ENCODE data around the gene SYP.

SYP gene

DNA sequence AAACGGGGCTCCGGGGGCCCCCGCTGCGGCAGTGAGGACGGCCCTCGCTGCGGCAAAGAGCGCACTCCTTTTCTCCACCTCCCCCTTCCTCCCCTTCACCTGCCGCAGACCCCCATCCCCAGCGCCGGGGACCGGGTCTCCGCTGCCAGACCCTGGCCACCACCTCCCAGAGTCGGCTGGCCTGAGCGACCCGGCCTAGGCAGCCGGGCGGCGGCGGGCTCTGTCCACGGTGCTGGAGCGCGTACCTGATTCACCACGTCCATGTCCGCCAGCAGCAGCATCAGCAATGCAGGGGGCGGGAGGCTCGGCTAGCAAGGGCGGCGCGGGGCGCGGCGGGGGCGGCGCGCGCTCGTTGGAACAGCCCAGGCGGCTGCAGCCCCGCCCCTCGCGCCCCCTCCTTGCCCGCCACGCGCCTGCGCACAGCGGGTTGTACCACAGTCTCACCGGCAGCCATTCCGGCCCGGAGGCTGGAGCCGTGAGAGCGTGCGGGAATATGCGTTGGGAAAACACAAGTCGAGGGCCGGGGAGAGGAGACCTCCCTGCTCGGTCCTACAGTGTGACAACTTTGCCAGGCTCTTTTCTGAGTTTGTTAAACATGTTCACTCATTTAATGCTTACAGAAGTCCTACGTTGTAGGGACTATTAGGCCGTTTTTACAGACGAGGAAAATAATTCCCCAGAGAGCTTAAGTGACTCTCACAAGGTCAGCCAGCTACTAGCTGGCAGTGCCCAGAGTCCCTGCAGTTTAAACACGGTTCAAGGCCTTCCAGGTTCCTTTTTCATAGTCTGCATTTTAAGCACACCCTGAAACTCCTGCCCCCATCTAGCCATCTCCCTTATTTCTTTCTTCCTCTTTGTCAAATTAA is at the start of gene SYP:
SYP (minus strand) TSS at position 288 of the 866 bp plus-strand sequence; CDS start at position 281, 7 bp downstream.
- DNase-seq (ENCODE audit: low read depth in 2 of 2), result peak; percentile 73 to 75

DNA sequence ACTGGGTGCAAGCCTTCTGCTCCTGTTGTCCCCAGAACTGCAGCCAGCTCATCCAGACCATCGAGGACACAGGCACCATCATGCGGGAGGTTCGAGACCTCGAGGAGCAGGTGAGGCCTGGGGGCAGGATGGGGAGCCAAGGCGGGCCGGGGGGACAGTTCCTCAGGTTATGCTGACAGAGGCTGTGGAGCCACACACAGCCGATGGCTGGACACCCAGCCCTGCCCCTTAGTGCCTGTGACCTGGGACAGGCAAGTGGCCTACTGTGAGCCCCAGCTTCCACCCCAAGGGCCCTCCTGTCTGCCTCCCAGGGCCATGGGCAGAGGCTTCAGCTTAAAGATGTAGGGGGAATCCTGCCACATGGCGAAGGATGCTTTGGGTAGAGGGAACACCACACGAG is 49.6 kb upstream of the SYP start:
- no peak for DNase-seq (ENCODE audit: low read depth in 2 of 2)

GRCh38 chrX:49249071-49249470 is 49.1 kb upstream of the SYP start:
- no peak for DNase-seq (ENCODE audit: low read depth in 2 of 2)

DNA sequence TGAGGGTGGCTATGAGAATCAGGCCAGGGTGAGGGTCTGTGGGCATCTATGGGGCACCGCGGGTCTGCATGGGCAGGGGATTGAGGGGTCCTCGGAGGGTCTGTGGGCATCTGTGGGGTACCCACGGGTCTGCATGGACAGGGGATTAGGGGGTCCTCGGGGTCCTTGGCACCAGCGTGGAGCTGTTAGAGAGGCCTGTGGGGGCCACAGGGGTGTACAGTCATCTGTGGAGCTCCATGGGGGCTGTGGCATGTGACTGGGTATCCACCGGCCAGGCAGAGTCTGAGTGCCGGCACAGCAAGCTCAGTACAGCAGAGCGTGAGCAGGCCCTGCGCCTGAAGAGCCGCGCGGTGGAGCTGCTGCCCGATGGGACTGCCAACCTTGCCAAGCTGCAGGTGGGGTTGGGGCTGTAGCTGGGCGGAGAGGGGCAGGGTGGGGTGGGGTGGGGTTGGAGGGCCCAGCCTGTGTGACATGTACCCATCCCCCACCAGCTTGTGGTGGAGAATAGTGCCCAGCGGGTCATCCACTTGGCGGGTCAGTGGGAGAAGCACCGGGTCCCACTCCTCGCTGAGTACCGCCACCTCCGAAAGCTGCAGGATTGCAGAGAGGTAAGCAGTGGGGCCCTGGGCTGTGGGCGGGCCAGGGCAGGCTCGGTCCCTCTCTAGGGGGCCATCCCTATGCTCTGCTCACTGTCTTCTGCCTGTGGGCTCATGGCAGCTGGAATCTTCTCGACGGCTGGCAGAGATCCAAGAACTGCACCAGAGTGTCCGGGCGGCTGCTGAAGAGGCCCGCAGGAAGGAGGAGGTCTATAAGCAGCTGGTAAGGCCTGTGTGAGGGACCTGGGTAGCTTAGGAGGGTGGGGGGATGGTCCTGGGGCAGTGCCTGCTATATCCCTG is 48.2 kb upstream of the SYP start:
- DNase-seq (ENCODE audit: low read depth in 2 of 2), result no peak

- DNase-seq (ENCODE audit: low read depth in 2 of 2), result no peak
Observed at GRCh38 chrX:49247346-49247745, 47.4 kb upstream of the SYP start.

GRCh38 chrX:49246541-49246940 is 46.5 kb upstream of the SYP start:
- no peak for DNase-seq (ENCODE audit: low read depth in 2 of 2)

GRCh38 chrX:49244207-49244606 is 44.2 kb upstream of the SYP start:
- DNase-seq (ENCODE audit: low read depth in 2 of 2), result no peak

- DNase-seq (ENCODE audit: low read depth in 2 of 2), result no peak
Observed at GRCh38 chrX:49243166-49243565, 43.2 kb upstream of the SYP start.

GRCh38 chrX:49242545-49243066 is 42.6 kb upstream of the SYP start:
- DNase-seq (ENCODE audit: low read depth in 2 of 2), result no peak

- no peak for DNase-seq (ENCODE audit: low read depth in 2 of 2)
Observed at GRCh38 chrX:49238735-49239134, 38.7 kb upstream of the SYP start.

GRCh38 chrX:49237060-49237459 is 37.1 kb upstream of the SYP start:
- no peak for DNase-seq (ENCODE audit: low read depth in 2 of 2)

DNA sequence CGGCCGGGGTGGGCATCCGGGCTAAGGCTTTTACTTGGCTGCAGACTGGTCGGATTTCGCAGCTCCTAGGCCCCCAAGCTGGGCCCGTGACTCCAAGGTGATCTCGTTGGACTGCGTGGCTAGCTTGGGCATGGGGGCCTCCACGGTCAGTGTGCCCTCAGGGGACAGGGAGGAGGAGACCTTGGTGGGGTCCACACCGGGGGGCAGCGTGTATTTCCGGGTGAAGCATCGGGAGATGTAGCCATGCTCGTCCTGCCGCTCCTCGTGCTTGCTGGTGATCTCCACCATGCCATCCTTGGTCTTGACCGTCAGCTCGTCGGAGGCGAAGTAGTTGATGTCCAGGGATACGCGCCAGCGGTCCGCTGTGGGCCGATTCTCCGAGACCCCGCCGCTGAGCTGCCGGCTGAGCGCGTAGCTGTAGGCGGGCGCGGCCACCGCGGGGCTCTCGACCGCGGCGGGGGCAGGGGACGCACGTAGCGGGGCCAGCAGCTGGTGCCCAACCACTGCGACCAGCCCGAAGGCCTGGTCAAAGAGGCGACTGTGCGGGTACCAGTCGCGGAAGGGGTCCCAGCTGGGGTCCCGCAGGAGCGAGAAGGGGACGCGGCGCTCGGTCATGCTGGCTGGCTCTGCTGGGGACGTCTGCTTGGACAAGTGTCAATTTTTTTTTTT is 34.0 kb upstream of the SYP start:
- no peak for DNase-seq (ENCODE audit: low read depth in 2 of 2)

DNA sequence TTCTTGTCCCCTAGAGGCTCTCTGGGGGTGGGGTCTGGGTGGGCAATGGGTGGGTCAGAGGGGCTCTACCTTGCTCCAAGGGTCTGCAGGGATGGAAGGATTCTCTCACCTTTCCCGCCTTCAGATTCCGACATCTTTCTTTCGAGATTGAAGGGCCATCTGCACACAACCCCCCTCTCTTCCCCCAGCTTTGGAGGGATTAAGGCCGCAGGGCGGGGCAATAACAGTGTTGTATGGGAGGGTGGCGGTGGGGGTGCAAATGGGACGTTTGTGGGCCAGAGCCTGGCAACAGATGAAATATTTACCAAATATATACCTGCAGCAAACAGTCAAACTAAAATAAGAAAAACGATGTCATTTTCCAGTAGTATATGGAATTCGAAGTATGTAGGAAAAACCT is 33.2 kb upstream of the SYP start, which contains the start of gene CACNA1F:
CACNA1F (minus strand) TSS at position 165 of the 400 bp plus-strand sequence; CDS start at position 134, 31 bp downstream.
- DNase-seq (ENCODE audit: low read depth in 2 of 2), result no peak

- no peak for DNase-seq (ENCODE audit: low read depth in 2 of 2)
Observed at GRCh38 chrX:49232525-49232924, 32.5 kb upstream of the SYP start.

- no peak for DNase-seq (ENCODE audit: low read depth in 2 of 2)
Observed at GRCh38 chrX:49231333-49232000, 31.5 kb upstream of the SYP start.

DNA sequence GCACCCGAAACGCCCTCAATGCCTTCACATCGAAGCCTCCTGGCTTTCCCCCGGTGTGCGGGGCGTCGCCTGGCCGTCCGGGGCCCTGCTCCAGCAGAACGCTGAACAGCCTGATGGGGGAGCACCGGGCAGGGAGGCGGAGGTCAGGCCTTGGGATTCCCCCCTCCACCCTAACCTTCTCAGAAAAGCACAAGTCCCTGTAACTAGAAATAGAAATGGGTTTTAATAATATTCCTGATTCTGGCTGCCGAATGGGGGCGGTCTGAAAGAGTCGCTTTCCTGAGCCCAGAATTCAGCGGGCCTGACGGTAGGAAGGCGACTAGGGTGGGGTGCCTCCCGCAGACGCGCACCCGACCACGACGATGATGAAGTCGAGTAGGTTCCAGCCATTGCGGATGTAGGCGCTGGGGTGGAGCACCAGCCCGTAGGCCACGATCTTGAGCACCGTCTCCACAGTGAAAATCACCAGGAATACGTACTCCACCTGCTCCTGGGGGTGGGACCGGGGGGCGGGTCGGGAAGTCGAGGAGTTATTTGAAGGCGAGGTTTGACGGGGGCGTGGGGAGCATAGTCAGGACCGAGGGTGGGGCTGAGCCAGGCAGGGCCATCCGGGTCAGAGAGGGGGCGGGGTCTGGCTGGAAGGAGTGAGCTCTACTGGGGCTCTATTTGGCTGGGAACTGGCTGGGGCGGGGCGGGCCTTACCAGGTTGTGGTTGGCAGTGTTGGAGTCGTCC is 30.7 kb upstream of the SYP start:
- peak; percentile 5 to 63 for DNase-seq (ENCODE audit: low read depth in 2 of 2)

DNA sequence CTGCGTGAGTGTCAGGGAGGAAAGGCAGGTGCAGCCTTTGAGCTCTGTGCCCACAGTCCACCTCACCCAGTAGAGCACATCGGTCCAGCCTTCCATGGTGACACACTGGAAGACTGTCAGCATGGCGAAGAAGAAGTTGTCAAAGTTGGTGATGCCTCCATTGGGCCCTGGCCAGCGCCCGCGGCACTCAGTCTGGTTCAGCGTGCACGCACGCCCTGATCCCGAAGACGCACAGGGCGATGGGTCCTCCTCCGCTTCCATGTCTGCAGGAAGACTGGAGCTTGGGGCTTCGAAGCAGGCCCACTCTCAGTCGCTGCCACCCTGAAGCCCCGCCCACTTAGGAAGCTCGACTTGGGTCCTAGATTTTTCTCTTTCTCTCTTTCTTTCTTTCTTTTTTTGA is 28.2 kb upstream of the SYP start:
- DNase-seq (ENCODE audit: low read depth in 2 of 2), result no peak

- DNase-seq (ENCODE audit: low read depth in 2 of 2), result no peak
Observed at GRCh38 chrX:49227726-49228125, 27.7 kb upstream of the SYP start.

DNA sequence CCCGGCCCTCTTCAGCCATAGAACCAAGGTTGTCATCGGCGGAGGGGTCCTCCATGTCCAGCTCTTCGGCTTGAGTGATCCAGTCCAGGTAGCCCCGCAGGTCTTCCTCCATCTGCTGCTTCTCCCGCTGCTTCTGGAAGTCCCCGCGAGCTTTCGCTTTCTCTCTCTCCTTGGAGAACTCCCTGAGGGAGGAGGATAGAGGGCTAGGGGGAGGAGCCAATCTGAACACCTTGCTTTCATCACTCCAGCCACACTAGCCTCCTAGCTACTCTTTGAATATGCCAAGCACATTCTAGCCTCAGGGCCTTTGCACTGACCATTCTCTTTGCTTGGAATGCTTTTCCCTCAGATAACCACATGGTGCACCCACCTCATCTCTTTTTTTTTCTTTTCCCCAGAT is 27.0 kb upstream of the SYP start:
- no peak for DNase-seq (ENCODE audit: low read depth in 2 of 2)

DNA sequence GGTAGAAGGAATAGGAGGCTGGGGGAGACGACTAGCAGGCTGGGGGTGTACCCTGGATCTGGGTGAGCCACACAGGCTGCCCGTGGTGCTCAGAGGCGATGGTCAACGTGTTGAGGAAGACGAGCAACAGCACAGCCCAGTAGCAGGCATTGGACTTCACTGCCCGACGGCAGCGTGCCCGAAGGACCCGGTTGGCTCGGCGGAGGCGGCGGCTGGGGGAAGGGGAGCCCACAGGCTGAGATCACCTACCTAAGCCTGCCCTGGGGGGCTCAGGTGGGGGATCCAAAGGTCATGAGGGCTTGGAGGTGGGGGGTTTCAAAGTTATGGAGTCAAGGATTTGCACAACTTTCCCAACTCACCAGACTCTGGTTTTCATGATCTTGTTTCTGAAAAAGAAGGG is 25.9 kb upstream of the SYP start:
- no peak for DNase-seq (ENCODE audit: low read depth in 2 of 2)

DNA sequence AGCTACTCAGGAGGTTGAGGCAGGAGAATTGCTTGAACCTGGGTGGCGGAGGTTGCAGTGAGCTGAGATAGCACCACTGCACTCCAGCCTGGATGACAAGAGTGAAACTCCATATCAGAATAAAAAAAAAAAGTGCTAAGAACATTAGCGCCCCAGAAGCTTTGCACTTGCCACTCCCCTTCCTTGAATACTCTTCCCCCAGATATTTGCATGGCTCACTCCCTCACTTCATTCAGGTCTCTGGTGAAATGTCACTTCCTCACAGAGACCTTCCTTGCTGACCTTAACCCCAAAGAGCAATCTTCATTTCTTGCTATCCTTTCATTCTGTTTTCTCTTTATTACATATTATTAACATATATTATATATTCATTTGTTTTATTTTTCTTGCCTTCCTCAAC is 21.9 kb upstream of the SYP start:
- no peak for DNase-seq (ENCODE audit: low read depth in 2 of 2)
